ENCODE data around the gene METTL2A.
"Not testable (repeated sequence)": the region's sequence is repeated elsewhere in the genome, so short reads cannot be mapped to it uniquely, and the experiment has no call there.

METTL2A gene

GRCh38 chr17:62423647-62424461 is at the start of gene METTL2A:
METTL2A (plus strand) TSS chr17:62423897; CDS start chr17:62423903, 6 bp downstream.
- DNase-seq (ENCODE audit: low spot score), result peak; percentile 50

GRCh38 chr17:62380253-62380652 is 43.4 kb upstream of the METTL2A start, which contains the start of gene EFCAB3:
EFCAB3 (plus strand) TSS chr17:62380553; CDS start chr17:62382980, 2,427 bp downstream.
- DNase-seq (ENCODE audit: low spot score), result no peak

- no peak for DNase-seq (ENCODE audit: low spot score)
Observed at GRCh38 chr17:62381561-62381960, 42.1 kb upstream of the METTL2A start.

- DNase-seq (ENCODE audit: low spot score), result peak; percentile 2
Observed at GRCh38 chr17:62388856-62389255, 34.8 kb upstream of the METTL2A start.

GRCh38 chr17:62392908-62393307 is 30.8 kb upstream of the METTL2A start:
- no peak for DNase-seq (ENCODE audit: low spot score)

GRCh38 chr17:62398891-62399290 is 24.8 kb upstream of the METTL2A start:
- DNase-seq (ENCODE audit: low spot score), result no peak

- DNase-seq (ENCODE audit: low spot score), result no peak
Observed at GRCh38 chr17:62405451-62405850, 18.2 kb upstream of the METTL2A start.

- not testable (repeated sequence) for DNase-seq (ENCODE audit: low spot score)
Observed at GRCh38 chr17:62413090-62413489, 10.6 kb upstream of the METTL2A start.

- DNase-seq (ENCODE audit: low spot score), result not testable (repeated sequence)
Observed at GRCh38 chr17:62426214-62426613, 2.5 kb downstream of the METTL2A start.

GRCh38 chr17:62435251-62435650 is 11.6 kb downstream of the METTL2A start:
- not testable (repeated sequence) for DNase-seq (ENCODE audit: low spot score)

- DNase-seq (ENCODE audit: low spot score), result not testable (repeated sequence)
Observed at GRCh38 chr17:62441181-62441580, 17.5 kb downstream of the METTL2A start.

GRCh38 chr17:62444063-62444462 is 20.4 kb downstream of the METTL2A start:
- no peak for DNase-seq (ENCODE audit: low spot score)

- not testable (repeated sequence) for DNase-seq (ENCODE audit: low spot score)
Observed at GRCh38 chr17:62445791-62446190, 22.1 kb downstream of the METTL2A start.

GRCh38 chr17:62452195-62452594 is 28.5 kb downstream of the METTL2A start:
- not testable (repeated sequence) for DNase-seq (ENCODE audit: low spot score)

GRCh38 chr17:62453041-62453440 is 29.3 kb downstream of the METTL2A start:
- DNase-seq (ENCODE audit: low spot score), result not testable (repeated sequence)

GRCh38 chr17:62453656-62454055 is 30.0 kb downstream of the METTL2A start:
- not testable (repeated sequence) for DNase-seq (ENCODE audit: low spot score)

GRCh38 chr17:62454111-62454510 is 30.4 kb downstream of the METTL2A start:
- peak; percentile 35 for DNase-seq (ENCODE audit: low spot score)

GRCh38 chr17:62456016-62456415 is 32.3 kb downstream of the METTL2A start:
- DNase-seq (ENCODE audit: low spot score), result no peak

- not testable (repeated sequence) for DNase-seq (ENCODE audit: low spot score)
Observed at GRCh38 chr17:62458483-62458882, 34.8 kb downstream of the METTL2A start.

GRCh38 chr17:62464422-62464821 is 40.7 kb downstream of the METTL2A start:
- DNase-seq (ENCODE audit: low spot score), result not testable (repeated sequence)

GRCh38 chr17:62465271-62465670 is 41.6 kb downstream of the METTL2A start:
- not testable (repeated sequence) for DNase-seq (ENCODE audit: low spot score)

- not testable (repeated sequence) for DNase-seq (ENCODE audit: low spot score)
Observed at GRCh38 chr17:62470666-62471379, 47.1 kb downstream of the METTL2A start.

- not testable (repeated sequence) for DNase-seq (ENCODE audit: low spot score)
Observed at GRCh38 chr17:62471380-62471880, 47.7 kb downstream of the METTL2A start.

Measured in globus pallidus (tissue), 1 donor.